RWPE1 (cell line): ENCODE results near the gene TSC22D1.

Source experiments
- CTCF ChIA-PET: fragments of 350-600 bp; sonication (Branson Sonifier 250); formaldehyde crosslinking; extraction: SDS; loops from one replicate; lab custom pipeline; 2021; lab: Yijun Ruan, JAX
- POLR2A ChIA-PET: fragments of 400-600 bp; formaldehyde crosslinking; extraction: SDS; loops from one replicate; lab custom pipeline; 2020; ENCODE audit warnings: antibody characterized with exemption; ENCODE audit not compliant: low non-redundant PET; lab: Yijun Ruan, JAX
- DNase-seq: peaks from one replicate; pipeline ENCODE4 v3.0.0; 2012; ENCODE audit warnings: low spot score
- H3K27ac ChIP-seq: fragments of 450-650 bp; 2 replicates; pipeline ENCODE4 v1.5.1; 2017
- CTCF ChIP-seq: fragments of 450-650 bp; conservative IDR thresholded peaks from 2 replicates; pipeline ENCODE4 v1.5.1; 2017; ENCODE audit warnings: low read depth, mild to moderate bottlenecking

Gene TSC22D1

GRCh38 chr13:44407891-44408290 is 168.2 kb downstream of the TSC22D1 start:
- TF ChIP-seq CTCF, result no peak
- peak; percentile 20 for DNase-seq
- CTCF ChIA-PET, result no interaction called here
- H3K27ac ChIP-seq, result no peak overlapping the region
- POLR2A ChIA-PET, result no interaction called here

DNA sequence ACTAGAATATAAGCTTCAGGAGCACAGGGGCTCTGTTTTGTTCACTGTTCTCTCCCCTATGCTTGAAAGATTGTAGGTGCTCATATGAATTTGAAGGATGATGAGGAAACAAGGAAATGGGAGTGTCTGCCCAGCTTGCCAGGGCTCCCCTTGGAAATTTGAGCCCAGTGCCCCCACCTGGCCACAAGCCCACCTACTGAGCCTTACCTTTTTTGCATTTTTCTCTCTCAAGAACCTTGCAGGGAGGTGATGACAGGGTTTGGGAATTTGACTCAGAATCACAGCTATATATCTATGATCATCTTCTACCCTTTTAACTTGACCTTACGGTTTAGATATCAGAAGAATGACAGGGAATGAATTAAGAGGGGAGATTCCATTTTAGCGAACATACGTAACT is 168.8 kb downstream of the TSC22D1 start:
- ChIA-PET CTCF (no interaction called here), POLR2A (no interaction called here)

GRCh38 chr13:44406617-44407016 is 169.5 kb downstream of the TSC22D1 start:
- H3K27ac ChIP-seq, result no peak overlapping the region
- ChIA-PET POLR2A (no interaction called here), CTCF (no interaction called here)
- no peak for TF ChIP-seq CTCF
- no peak for DNase-seq

More for the DNA sequence above, 168.8 kb downstream of the TSC22D1 start:
- TF ChIP-seq CTCF, result no peak
- no peak for DNase-seq
- H3K27ac ChIP-seq, result no peak overlapping the region

- H3K27ac ChIP-seq, result no peak overlapping the region
- DNase-seq, result no peak
- ChIA-PET CTCF (interaction anchor here (0.5 kb wide), 1 partner anchor 861 kb away, joined by 3 read pairs; no protein-coding TSS in a partner anchor), POLR2A (no interaction called here)
- TF ChIP-seq CTCF, result no peak
Observed at GRCh38 chr13:44404261-44405132, 171.6 kb downstream of the TSC22D1 start.

DNA sequence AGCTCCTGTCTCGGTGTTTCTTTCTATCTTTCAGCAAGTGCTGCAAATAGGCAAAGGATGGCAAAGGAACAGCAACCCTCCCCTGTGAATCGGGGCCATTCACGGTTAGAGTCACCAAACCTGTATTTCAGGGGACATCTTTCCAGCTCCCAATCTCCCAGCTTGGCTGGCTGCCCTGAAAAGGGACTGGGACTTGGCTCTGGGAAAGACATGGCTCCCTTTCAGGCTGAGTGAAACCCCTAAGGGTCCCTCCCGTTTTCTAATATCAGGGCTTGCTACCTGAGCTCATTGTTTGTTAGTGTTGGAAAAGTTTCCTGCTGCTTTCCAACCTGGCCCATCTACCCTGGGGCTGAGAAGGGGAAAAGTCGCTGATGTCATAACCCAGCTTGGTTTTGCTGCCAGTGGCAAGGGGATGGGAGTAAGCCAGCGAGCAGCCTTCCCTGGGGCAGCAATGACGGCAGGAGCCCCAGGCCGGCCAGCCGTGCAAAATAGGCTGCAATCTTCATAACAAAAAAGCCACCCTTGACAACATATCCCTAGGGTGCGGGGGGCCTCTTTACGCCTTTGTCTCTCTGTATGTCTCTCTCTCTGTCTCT is 172.6 kb downstream of the TSC22D1 start:
- TF ChIP-seq CTCF, result no peak
- POLR2A ChIA-PET, result no interaction called here

GRCh38 chr13:44402899-44403445 is 173.2 kb downstream of the TSC22D1 start:
- ChIA-PET CTCF (no interaction called here), POLR2A (no interaction called here)
- H3K27ac ChIP-seq, result no peak overlapping the region
- no peak for DNase-seq
- no peak for TF ChIP-seq CTCF

More for the DNA sequence above, 172.6 kb downstream of the TSC22D1 start:
- DNase-seq, result no peak
- no peak overlapping the region for H3K27ac ChIP-seq
- CTCF ChIA-PET, result no interaction called here
